Activated T-cell treated with anti-CD3 and anti-CD28 coated beads, Interleukin-2, amount 50 U/mL, for 1 hour (primary cell): ENCODE data around the gene TMEM179.

Experiments used
- DNase-seq: peaks from one replicate; pipeline ENCODE4 v3.0.0-alpha.2; 2020

Gene TMEM179

DNA sequence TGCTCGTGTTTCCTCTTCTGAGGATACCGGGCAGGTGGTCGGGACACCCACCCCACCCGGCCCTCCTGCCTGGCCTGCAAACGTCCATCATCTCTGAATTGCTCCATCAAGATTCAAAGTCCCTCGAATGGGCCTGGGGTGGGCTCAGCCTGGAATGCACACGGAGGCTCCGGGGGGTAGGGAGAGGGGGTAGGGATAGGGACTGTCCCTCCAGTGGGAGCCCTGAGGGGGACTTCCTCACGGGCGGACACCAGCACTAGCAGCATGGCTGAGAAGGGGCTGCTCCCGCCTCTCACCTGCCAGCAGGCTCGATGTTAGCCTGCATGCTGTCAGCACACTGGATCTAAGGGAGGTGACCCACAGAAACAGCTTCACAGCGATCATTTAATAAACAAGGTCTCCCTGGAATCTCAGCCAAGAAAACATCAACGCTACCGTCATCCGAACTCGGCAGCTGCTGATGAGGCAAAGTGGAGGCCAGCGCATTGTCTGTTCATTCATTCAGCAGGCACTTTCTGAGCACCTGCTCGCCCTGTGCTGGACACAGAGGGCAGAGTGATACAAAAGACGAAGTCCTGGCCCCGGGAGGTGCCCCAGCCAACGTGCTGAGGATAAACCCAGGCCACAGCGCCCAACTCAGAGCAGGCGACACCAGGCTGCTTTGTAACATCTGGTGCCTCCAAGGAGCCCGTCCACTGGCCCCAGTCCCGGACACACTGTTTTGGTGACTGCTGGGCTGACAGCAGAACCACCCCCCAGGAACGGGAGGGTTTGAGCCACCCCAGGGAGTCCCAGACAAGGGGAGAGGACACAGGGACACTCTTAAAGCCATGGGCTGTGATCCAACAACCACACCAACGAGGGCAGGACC, 6.3 kb downstream of the TMEM179 start:
- no peak for DNase-seq

DNA sequence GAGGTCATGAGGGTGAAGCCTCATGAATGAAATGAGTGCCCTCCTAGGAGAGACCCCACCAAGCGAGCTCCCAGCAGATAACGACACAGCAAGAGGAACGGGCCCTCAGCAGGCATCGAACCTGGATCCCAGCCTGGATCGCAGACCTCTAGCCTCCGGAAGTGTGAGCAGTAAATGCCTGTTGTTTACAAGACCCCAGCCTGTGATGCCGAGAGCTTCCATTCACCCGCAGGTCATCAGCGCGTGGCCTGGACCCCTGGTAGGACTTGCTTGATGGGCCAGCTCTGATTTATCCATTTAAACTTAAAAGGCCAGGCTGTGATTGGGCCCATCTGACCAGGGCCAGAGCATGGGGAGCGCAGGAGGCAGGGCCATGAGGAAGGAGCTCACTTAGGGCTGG, 7.0 kb downstream of the TMEM179 start:
- no peak for DNase-seq

DNA sequence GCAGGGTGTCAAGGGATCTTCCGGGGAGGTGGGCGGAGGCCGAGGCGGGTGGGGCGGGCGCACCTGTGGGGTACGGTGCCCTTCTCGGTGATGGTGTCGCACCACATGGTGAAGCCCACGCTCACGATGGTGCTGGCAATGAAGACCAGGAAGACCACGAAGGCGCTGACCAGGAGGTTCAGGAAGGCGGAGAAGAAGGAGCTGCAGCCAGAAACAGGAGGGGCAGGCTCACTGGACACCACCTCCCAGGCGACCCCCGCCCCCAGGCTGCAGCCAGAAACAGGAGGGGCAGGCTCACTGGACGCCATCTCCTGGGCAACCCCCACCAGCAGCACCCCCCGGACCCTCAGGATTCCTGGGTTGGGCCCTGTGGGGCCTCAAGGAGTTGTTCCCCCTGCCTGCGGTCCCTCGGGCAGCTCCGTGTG, 7.6 kb downstream of the TMEM179 start:
- no peak for DNase-seq

GRCh38 chr14:104596451-104596918, 8.1 kb downstream of the TMEM179 start:
- no peak for DNase-seq

- DNase-seq, result no peak
Measured at GRCh38 chr14:104595911-104596450, 8.6 kb downstream of the TMEM179 start.

- no peak for DNase-seq
Measured at GRCh38 chr14:104595116-104595675, 9.4 kb downstream of the TMEM179 start.

GRCh38 chr14:104594310-104595046, 10.1 kb downstream of the TMEM179 start:
- no peak for DNase-seq

- no peak for DNase-seq
Measured at GRCh38 chr14:104593710-104594136, 10.8 kb downstream of the TMEM179 start.

- DNase-seq, result no peak
Measured at GRCh38 chr14:104593241-104593701, 11.3 kb downstream of the TMEM179 start.

DNA sequence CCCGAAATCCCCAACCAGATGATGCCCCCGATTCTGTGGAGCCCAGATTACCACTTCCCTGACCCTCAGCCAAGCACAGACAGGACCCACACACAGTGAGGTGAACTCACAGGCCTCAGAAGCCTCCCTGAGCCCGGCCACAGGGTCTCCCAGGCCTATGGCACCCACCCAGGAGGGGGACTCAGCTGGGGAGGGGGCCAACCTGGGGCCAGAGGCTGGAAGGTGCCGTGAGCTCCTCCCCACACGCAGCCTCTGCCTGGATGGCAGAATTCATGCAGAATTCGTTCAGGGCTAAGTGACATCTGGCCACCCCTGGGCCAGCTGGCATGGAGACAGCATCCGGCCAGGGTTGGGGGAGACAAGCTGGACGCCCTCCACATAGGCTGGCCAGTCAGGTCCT, 11.8 kb downstream of the TMEM179 start:
- no peak for DNase-seq

DNA sequence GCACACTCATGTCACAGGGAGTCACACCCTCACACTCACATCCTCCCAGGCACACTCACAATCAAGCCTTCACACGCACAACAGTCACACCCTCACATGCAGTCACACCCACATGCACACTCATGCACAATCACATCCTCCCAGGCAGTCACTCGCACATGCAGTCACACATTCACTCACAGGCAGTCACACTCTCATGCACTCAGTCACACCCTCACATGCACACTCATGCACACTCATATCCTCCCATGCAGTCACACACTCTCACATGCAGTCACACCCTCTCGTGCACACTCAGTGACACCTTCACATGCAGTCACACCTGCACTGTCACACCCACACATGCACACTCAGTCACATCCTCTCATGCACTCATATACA, 12.3 kb downstream of the TMEM179 start:
- DNase-seq, result no peak

- no peak for DNase-seq
Measured at GRCh38 chr14:104591506-104592291, 12.9 kb downstream of the TMEM179 start.

GRCh38 chr14:104591031-104591430, 13.5 kb downstream of the TMEM179 start:
- no peak for DNase-seq

DNA sequence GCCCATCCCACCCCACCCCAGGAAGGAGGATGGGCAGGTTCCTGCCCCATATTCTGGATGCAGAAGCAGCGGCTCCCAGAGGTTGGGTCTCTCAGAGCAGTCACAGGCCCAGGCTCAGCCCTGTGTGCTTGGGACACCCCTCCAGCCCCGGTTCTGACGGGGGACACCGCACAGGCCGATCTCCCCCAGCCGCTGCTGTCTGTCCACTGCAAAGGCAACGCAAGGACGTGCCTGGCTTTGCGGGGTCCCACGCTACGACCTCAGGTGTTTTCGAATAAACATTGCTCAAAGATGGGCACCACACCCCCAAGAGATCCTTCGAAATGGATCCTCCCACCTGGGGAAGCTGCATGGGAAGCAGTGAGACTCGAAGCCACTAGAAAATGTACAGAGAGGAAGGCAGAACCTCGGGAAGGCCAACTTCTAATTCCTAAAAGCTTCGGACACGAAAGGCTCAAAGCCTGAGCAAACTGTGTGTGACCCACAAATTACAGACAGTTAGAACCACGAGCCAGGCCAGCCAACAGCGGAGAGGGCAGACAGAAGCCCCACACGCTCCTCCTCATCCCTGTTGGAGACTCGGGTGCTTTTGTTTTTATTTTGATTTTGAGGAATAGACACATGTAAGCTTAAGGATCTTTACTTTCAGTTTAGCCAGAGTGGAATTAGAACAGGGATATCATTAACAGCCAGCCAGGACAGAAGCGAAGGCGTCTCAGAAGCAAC, 14.2 kb downstream of the TMEM179 start:
- DNase-seq, result no peak

DNA sequence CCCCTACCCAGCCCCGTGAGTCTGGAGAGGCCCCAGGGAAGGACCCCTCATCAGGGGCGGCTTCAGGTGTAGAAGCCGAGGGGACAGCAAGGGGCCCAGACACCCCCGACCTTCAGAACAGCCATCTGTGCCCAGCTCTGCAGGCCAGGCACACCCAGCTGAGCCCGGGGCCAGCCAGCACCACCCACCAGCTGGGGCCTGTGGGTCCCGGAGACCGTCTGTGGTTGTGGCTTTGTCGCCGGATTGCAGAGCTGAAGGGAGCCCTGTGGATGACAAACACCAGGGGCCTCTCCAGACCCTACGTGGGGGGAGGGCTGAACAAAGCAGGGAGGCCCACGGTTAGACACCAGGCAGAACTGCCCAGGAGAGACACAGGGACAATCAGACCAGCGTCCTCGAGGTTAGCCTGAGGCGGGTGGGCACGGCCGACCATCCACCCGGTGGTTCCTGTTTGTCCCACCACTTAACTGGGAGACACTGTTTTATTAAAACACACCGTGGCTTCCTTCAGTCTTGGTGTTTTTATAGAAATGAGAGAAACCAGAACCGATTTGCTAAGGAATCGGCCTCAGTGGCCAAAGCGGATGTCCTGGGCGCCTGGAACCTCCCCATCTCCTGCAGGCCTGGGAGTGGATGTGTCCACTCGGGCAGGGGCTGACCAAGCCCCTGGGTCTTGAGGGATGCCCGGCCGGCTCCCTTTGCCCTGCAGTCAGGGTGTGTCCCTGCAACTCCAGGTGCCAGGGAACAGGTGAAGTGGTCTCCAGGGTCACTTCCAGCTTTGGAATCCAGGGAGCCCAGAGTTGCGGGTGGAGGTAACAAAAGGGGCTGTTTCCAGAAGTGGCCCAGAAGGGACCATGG, 15.0 kb downstream of the TMEM179 start:
- DNase-seq, result no peak

DNA sequence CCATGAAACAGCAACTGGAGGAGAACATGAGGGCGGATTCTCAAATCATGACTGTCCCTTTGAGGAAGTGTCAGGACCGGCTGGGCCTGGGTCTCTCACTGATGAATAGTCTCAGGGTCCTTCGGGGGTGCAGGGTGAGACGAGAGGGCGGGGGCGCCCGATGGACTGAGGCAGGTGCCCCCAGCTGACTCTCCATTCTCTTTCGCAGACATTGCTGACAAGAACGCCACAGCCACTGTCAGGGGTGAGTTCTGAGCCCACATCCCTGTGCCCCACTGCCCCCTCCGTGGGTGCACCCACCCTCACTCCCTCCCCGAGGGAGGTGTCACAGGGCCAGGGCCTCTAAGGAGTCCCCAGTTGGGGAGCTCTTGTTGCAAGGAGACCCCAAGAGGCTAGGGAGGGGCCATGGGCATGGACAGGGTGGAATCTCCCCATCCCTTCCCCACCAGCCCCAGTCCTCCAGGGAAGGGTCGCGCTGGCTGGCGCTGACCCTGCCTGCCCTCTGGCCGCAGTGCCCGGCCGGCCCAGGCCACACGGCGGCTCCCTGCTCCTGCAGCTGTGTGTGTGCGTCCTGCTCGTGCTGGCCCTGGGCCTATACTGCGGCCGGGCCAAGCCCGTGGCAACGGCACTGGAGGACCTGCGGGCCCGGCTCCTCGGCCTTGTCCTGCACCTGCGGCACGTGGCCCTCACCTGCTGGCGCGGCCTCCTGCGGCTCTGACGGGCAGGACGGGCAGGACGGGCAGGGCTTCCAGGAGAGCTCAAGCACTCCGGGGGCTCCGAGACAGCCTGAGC, 16.3 kb downstream of the TMEM179 start:
- no peak for DNase-seq

- DNase-seq, result no peak
Measured at GRCh38 chr14:104587641-104588040, 16.9 kb downstream of the TMEM179 start.

GRCh38 chr14:104586832-104587620, 17.5 kb downstream of the TMEM179 start:
- no peak for DNase-seq
